ENCODE data around the gene PHF21A.

DNA sequence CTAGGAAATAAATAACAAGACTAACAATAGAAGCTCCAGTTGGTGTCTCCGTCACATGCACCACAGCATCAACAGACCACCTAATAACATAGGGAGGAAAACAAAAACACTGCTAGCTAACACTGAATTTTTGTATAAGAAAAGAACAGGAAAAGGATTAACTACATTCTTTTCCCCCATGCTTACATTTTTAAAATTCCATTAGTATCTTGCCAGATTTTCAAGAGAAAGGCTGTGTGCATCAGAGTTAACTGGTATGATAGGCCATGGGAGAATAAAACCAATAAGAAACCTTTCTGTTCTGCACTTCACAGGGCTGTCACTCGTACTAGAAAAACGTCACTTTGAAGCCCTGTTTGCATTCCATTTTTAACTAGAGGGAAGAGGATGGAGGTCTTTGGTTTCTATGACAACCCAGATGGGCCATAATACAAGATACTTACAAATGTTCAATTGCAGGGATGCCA, 119.8 kb downstream of the PHF21A start:
- TF ChIP-seq EP300 (IDR thresholded peaks at IDR 0.05; ENCODE audit: borderline replicate concordance in 1 of 2, low read depth in 2 of 2, low read length in 2 of 2) (peak in 1 of 2 experiments; percentile 87; a peak in 1 of 3 replicates), POLR2A (IDR thresholded peaks at IDR 0.05; ENCODE audit: control extremely low read depth in 1 of 2, low read depth in 2 of 2, low read length in 2 of 2) (no peak), BCL11A (IDR thresholded peaks at IDR 0.05; ENCODE audit: low read depth in 2 of 2, low read length in 2 of 2) (no peak), RBBP5 (IDR thresholded peaks at IDR 0.05; ENCODE audit: borderline replicate concordance, low read depth, low read length) (no peak), POLR2AphosphoS5 (IDR thresholded peaks at IDR 0.05; ENCODE audit: low read depth, low read length) (no peak)
